Measurements from ENCODE around the gene FAM135A.
"Not testable (repeated sequence)": the region's sequence is repeated elsewhere in the genome, so short reads cannot be mapped to it uniquely, and the experiment has no call there.

The FAM135A gene

DNA sequence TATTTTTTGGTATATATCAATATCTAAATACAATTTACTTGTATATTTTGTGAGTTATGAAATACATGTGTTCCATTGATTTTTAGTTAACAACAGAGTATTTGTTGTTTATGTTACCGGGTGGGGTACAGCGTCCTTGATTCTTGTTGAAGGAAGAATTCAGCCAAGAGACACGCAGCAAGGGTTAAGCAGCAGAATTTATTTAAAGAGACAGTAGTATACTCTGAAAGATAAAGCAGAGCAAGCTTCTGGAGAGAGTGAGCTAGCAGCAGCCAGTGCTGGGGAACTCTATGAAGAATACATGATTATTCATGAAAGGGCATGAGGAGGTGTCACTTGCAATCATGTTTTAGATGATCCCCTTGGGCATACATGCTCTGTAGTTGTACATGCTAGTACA, 76.1 kb downstream of the FAM135A start:
- Histone ChIP-seq H3K4me3 (ENCODE audit: low read length) (no peak overlapping the region), H3K27me3 (ENCODE audit: control insufficient read depth, insufficient read depth, low read length) (no peaks in the 10 kb centered on the region), H3K9me3 (ENCODE audit: control insufficient read depth, low read length) (no peaks in the 10 kb centered on the region), H3K9ac (ENCODE audit: low read length) (no peak overlapping the region), H3K4me1 (ENCODE audit: control insufficient read depth, insufficient read depth, low read length) (no peaks in the 10 kb centered on the region), H3K36me3 (ENCODE audit: control insufficient read depth, insufficient read depth, low read length) (no peaks in the 10 kb centered on the region)

DNA sequence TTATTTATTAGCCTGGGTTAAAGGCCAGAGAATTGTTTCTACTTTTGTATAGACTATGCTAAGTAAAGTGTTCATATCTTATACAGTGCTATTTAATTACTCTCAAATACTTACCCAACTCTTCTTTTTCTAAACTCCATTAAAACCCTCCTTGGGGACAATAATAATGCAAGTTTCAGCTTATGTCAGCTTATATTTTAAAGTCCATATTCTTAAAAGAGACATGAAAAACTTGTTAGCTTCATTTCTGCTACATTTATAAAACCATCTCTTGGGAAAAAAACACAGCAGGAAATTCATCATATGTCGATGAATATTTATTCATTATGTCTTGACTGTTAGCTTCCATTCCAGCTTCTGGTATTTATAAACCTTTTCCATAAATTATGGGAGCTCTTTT, 81.5 kb downstream of the FAM135A start:
- no peaks in the 10 kb centered on the region for H3K27me3 ChIP-seq (ENCODE audit: control insufficient read depth, insufficient read depth, low read length)
- H3K4me1 ChIP-seq (ENCODE audit: control insufficient read depth, insufficient read depth, low read length): no peaks in the 10 kb centered on the region
- no peak overlapping the region for H3K4me3 ChIP-seq (ENCODE audit: low read length)
- no peak overlapping the region for H3K9ac ChIP-seq (ENCODE audit: low read length)
- no peaks in the 10 kb centered on the region for H3K36me3 ChIP-seq (ENCODE audit: control insufficient read depth, insufficient read depth, low read length)
- H3K9me3 ChIP-seq (ENCODE audit: control insufficient read depth, low read length): no peaks in the 10 kb centered on the region

DNA sequence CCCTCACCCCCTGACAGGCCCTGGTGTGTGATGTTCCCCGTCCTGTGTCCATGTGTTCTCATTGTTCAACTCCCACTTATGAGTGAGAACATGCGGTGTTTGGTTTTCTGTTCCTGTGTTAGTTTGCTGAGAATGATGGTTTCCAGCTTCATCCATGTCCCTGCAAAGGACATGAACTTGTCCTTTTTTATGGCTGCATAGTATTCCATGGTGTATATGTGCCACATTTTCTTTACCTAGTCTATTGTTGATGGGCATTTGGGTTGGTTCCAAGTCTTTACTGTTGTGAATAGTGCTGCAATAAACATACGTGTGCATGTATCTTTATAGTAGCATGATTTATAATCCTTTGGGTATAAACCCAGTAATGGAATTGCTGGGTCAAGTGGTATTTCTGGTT, 82.5 kb downstream of the FAM135A start:
- H3K36me3 ChIP-seq (ENCODE audit: control insufficient read depth, insufficient read depth, low read length); H3K9ac ChIP-seq (ENCODE audit: low read length); H3K4me3 ChIP-seq (ENCODE audit: low read length); H3K27me3 ChIP-seq (ENCODE audit: control insufficient read depth, insufficient read depth, low read length); H3K4me1 ChIP-seq (ENCODE audit: control insufficient read depth, insufficient read depth, low read length); H3K9me3 ChIP-seq (ENCODE audit: control insufficient read depth, low read length): not testable (repeated sequence)

DNA sequence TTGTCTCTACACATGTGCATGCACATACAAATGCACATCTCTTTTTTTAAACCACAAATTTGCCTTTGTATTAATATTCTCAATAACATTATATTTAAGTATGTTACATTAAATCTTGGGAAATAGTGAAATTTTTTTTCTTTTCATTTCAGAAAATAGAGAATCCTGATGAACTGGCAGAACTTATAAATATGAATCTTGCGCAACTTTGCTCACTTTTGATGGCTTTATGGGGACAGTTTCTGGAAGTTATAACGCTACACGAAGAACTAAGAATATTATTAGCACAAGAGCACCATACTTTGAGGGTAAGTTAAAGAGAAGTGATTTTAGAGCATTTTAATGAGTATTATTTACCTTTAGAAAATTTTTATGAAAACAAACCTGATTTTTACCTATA, 89.2 kb downstream of the FAM135A start:
- no peaks in the 10 kb centered on the region for H3K36me3 ChIP-seq (ENCODE audit: control insufficient read depth, insufficient read depth, low read length)
- H3K9ac ChIP-seq (ENCODE audit: low read length): no peak overlapping the region
- no peak overlapping the region for H3K4me3 ChIP-seq (ENCODE audit: low read length)
- peaks cover 6% of the 10 kb centered on the region for H3K4me1 ChIP-seq (ENCODE audit: control insufficient read depth, insufficient read depth, low read length)
- no peaks in the 10 kb centered on the region for H3K27me3 ChIP-seq (ENCODE audit: control insufficient read depth, insufficient read depth, low read length)
- H3K9me3 ChIP-seq (ENCODE audit: control insufficient read depth, low read length): no peaks in the 10 kb centered on the region

DNA sequence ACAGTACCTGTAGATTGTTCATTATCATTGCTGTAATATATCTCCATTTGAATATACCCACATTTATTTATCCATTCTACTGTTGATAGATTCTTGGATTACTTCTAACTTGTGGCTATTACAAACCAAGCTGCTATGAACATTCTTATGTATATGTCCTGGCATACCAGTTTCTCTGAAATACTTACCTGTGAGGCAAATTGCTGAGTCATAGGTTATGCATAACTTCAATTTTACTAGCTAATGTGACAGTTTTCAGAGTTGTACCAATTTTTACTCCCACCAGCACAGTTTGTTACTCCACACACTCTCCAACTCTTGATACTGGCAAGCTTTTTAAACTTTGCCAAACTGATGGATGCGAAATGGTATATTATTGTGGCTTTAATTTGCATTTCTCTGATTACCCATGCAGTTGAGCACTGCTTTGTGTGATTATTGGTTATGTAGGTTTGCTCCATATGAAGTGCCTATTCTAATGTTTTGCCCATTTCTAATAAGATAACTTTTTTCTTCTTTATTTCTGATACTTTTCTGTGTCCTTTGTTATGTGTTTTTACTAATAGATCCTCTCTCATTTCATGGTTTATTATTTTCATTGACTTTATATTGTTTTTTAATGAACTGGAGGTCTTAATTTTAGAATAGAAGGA, 90.6 kb downstream of the FAM135A start:
- Histone ChIP-seq H3K36me3 (ENCODE audit: control insufficient read depth, insufficient read depth, low read length) (no peaks in the 10 kb centered on the region), H3K4me1 (ENCODE audit: control insufficient read depth, insufficient read depth, low read length) (peaks cover 6% of the 10 kb centered on the region), H3K9me3 (ENCODE audit: control insufficient read depth, low read length) (no peaks in the 10 kb centered on the region), H3K27me3 (ENCODE audit: control insufficient read depth, insufficient read depth, low read length) (no peaks in the 10 kb centered on the region), H3K4me3 (ENCODE audit: low read length) (no peak overlapping the region), H3K9ac (ENCODE audit: low read length) (no peak overlapping the region)

DNA sequence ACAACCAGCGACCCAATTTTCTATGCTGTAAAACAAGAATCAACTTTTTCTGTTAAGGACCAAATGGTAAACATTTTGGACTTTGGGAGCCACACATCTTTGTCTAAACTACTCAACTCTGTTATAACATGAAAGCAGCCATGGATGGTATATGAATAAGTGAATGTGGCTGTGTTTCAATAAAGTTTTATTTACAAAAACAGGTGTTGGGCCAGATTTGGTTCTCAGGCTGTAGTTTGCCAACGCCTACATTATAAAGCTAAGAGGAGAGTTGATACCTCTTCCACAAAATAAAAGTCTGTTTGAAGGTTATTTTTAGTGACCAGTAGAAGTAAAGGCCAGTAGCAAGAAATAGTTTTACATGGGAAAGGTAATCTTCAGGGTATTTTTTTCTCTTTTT, 93.0 kb downstream of the FAM135A start:
- H3K9ac ChIP-seq (ENCODE audit: low read length): no peak overlapping the region
- H3K36me3 ChIP-seq (ENCODE audit: control insufficient read depth, insufficient read depth, low read length): no peaks in the 10 kb centered on the region
- no peaks in the 10 kb centered on the region for H3K27me3 ChIP-seq (ENCODE audit: control insufficient read depth, insufficient read depth, low read length)
- no peak overlapping the region for H3K4me3 ChIP-seq (ENCODE audit: low read length)
- no peaks in the 10 kb centered on the region for H3K9me3 ChIP-seq (ENCODE audit: control insufficient read depth, low read length)
- peaks cover 6% of the 10 kb centered on the region for H3K4me1 ChIP-seq (ENCODE audit: control insufficient read depth, insufficient read depth, low read length)

DNA sequence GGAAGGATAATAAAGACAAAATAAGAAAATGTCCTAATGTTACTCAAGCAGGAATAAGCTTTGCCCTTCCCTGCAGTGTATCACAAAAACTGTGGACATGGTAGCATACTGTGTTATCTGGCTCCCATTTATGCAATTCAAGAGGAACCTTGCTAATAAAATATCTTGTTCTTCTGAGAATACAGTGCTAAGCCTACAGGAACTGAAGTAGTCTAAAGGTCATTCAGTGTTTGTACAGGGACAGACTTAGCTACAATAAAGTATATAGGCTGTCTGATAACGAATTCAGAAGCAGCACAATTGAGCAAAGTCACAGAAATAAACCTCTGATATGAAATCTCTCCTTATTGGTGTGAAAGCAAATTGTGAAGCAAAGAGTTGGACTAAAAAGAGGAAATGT, 93.9 kb downstream of the FAM135A start:
- Histone ChIP-seq H3K4me1 (ENCODE audit: control insufficient read depth, insufficient read depth, low read length) (peaks cover 6% of the 10 kb centered on the region), H3K9ac (ENCODE audit: low read length) (no peak overlapping the region), H3K4me3 (ENCODE audit: low read length) (no peak overlapping the region), H3K9me3 (ENCODE audit: control insufficient read depth, low read length) (no peaks in the 10 kb centered on the region), H3K27me3 (ENCODE audit: control insufficient read depth, insufficient read depth, low read length) (no peaks in the 10 kb centered on the region), H3K36me3 (ENCODE audit: control insufficient read depth, insufficient read depth, low read length) (no peaks in the 10 kb centered on the region)

DNA sequence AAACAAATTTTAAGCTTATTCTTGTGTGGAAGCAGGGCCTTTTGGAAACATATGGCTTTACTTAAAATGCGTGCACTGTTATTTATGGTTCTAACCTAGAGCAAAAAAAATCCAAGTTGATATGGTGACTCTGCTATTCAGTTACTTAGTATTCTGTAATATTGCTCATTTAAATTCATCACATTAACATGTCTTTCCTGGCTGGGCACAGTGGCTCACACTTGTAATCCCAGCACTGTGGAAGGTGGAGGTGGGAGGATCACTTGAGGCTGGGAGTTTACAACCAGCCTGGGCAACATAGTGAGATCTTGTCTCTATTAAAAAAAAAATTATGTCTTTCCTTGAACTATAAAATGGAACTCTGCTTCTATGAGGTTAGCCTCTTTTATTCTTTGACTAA, 95.6 kb downstream of the FAM135A start:
- Histone ChIP-seq H3K9ac (ENCODE audit: low read length) (no peak overlapping the region), H3K4me1 (ENCODE audit: control insufficient read depth, insufficient read depth, low read length) (peaks cover 6% of the 10 kb centered on the region), H3K27me3 (ENCODE audit: control insufficient read depth, insufficient read depth, low read length) (no peaks in the 10 kb centered on the region), H3K9me3 (ENCODE audit: control insufficient read depth, low read length) (no peaks in the 10 kb centered on the region), H3K4me3 (ENCODE audit: low read length) (no peak overlapping the region), H3K36me3 (ENCODE audit: control insufficient read depth, insufficient read depth, low read length) (no peaks in the 10 kb centered on the region)

DNA sequence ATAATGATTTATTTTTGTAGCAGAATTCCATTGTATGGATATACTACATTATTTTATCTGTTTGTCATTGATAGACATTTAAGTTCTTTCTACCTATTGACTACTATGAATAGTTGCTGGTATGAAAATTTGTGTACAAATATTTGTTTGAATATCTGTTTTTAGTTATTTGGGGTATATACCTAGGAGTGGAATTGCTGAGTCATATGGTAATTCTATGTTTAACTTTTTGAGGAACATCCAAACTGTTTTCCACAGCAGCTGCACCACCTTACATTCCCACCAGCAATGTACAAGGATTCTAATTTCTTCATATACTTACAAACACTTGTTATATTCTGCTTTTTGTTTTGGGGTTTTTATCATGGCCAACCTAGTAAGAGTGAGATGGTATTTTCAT, 97.3 kb downstream of the FAM135A start:
- no peaks in the 10 kb centered on the region for H3K9me3 ChIP-seq (ENCODE audit: control insufficient read depth, low read length)
- no peaks in the 10 kb centered on the region for H3K36me3 ChIP-seq (ENCODE audit: control insufficient read depth, insufficient read depth, low read length)
- H3K4me3 ChIP-seq (ENCODE audit: low read length): no peak overlapping the region
- H3K27me3 ChIP-seq (ENCODE audit: control insufficient read depth, insufficient read depth, low read length): no peaks in the 10 kb centered on the region
- no peak overlapping the region for H3K9ac ChIP-seq (ENCODE audit: low read length)
- peaks cover 6% of the 10 kb centered on the region for H3K4me1 ChIP-seq (ENCODE audit: control insufficient read depth, insufficient read depth, low read length)

DNA sequence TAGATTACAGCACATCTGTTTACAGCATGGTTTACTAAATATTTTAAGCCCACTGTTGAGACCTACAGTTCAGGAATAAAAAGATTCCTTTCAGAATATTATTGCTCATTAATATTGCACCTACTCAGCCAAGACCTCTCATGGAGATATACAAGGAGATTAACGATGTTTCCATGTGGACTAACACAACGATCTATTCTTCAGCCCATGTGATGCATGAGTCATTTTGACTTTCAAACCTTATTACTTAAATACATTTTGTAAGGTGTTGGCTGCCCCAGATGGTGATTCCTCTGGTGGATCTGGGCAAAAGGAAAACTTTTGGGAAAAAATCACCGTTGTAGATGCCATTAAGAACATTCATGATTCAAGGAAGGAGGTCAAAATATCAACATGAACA, 105.4 kb downstream of the FAM135A start:
- Histone ChIP-seq H3K4me3 (ENCODE audit: low read length) (no peak overlapping the region), H3K36me3 (ENCODE audit: control insufficient read depth, insufficient read depth, low read length) (no peaks in the 10 kb centered on the region), H3K27me3 (ENCODE audit: control insufficient read depth, insufficient read depth, low read length) (no peaks in the 10 kb centered on the region)

DNA sequence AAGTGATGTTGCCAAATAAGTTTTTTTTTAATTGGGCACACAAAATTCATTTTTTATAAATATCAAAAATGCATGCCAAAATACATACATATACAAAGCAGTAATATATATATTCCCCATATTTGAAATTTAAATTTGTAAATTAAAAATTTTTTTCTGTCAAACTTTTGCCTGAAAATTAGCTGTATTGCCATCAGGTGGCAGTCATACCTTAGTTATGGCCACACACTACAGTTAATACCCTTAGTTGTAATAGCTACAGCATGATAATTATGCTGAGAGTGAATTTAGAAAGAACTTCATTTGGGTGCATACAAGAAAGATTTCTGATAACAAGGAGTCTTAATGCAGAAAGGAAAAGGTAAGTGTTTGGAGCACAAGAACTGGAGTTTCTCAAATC, 107.3 kb downstream of the FAM135A start:
- Histone ChIP-seq H3K9ac (ENCODE audit: low read length) (no peak overlapping the region), H3K27me3 (ENCODE audit: control insufficient read depth, insufficient read depth, low read length) (no peaks in the 10 kb centered on the region), H3K9me3 (ENCODE audit: control insufficient read depth, low read length) (no peaks in the 10 kb centered on the region), H3K36me3 (ENCODE audit: control insufficient read depth, insufficient read depth, low read length) (no peaks in the 10 kb centered on the region), H3K4me3 (ENCODE audit: low read length) (no peak overlapping the region), H3K4me1 (ENCODE audit: control insufficient read depth, insufficient read depth, low read length) (no peaks in the 10 kb centered on the region)

More for the DNA sequence above, 105.4 kb downstream of the FAM135A start:
- H3K9me3 ChIP-seq (ENCODE audit: control insufficient read depth, low read length): no peaks in the 10 kb centered on the region
- no peaks in the 10 kb centered on the region for H3K4me1 ChIP-seq (ENCODE audit: control insufficient read depth, insufficient read depth, low read length)
- no peak overlapping the region for H3K9ac ChIP-seq (ENCODE audit: low read length)

DNA sequence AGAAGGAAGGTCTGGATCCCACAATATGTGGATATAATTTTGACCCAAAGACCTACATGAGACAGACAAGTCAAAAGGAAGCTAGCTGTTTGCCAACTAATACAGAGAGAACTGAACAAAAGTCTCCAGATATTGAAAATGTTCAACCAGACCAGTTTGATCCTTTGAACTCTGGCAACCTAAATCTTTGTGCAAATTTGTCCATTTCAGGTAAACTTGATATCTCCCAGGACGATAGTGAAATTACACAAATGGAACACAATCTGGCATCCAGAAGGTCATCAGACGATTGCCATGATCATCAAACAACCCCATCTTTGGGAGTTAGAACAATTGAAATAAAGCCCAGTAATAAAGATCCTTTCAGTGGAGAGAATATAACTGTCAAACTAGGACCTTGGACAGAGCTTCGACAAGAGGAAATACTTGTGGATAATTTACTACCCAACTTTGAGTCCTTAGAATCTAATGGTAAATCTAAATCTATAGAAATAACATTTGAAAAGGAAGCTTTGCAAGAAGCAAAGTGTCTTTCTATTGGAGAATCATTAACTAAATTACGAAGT, 111.5 kb downstream of the FAM135A start:
- no peak overlapping the region for H3K9ac ChIP-seq (ENCODE audit: low read length)
- no peak overlapping the region for H3K4me3 ChIP-seq (ENCODE audit: low read length)
- no peaks in the 10 kb centered on the region for H3K36me3 ChIP-seq (ENCODE audit: control insufficient read depth, insufficient read depth, low read length)
- H3K27me3 ChIP-seq (ENCODE audit: control insufficient read depth, insufficient read depth, low read length): no peaks in the 10 kb centered on the region
- no peaks in the 10 kb centered on the region for H3K4me1 ChIP-seq (ENCODE audit: control insufficient read depth, insufficient read depth, low read length)
- H3K9me3 ChIP-seq (ENCODE audit: control insufficient read depth, low read length): no peaks in the 10 kb centered on the region

Data from mucosa of stomach (tissue), 1 donor.